Jurkat, Clone E6-1 (cell line): ENCODE measurements around the gene SMIM41.

ENCODE experiments used
- DNase-seq: peaks from one replicate; pipeline ENCODE4 v3.0.0-alpha.2; 2011; ENCODE audit warnings: low read depth, low spot score
- H3K4me3 ChIP-seq: 2 replicates; pipeline ENCODE4 v1.5.1; 2011; ENCODE audit warnings: mild to moderate bottlenecking, low read length, control low read depth, moderate library complexity

Gene SMIM41

DNA sequence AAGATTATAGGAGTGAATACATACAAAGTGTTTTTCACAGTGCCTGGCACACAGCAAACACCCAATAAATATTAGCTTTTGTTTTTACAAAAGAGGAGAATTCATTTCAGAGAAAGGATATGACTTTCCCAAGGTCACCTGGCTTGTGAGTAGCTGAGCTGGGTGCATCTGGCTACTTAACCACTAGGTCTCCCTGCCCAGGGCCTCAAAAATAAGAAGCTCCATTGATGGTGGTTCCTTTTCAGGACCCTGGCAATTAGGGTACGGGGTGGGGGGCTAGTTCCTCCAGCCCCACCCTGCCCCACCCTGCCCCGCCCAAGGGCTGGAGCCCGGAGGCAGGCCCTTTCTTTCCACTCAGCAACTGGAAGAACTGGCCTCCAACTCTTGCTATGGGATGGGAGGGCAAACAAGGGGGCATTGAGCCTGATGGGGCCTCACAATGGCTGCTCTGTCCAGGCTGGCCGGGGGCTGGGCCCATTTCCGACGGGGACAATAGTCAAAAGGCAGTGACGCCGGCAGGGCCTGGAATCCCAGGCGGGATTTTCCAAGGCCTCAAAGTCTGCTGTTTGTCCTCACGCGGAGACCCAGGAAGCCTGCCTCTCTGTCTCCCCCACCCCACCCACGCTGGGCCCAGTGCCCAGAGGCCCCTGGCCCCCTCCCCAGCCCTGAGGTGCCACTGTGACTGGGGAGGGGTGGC is 17.9 kb upstream of the SMIM41 start:
- H3K4me3 ChIP-seq = no peak overlapping the region
- DNase-seq = no peak

- no peak overlapping the region for H3K4me3 ChIP-seq
- DNase-seq = no peak
Measured at GRCh38 chr12:52062167-52063081, 17.1 kb upstream of the SMIM41 start.

DNA sequence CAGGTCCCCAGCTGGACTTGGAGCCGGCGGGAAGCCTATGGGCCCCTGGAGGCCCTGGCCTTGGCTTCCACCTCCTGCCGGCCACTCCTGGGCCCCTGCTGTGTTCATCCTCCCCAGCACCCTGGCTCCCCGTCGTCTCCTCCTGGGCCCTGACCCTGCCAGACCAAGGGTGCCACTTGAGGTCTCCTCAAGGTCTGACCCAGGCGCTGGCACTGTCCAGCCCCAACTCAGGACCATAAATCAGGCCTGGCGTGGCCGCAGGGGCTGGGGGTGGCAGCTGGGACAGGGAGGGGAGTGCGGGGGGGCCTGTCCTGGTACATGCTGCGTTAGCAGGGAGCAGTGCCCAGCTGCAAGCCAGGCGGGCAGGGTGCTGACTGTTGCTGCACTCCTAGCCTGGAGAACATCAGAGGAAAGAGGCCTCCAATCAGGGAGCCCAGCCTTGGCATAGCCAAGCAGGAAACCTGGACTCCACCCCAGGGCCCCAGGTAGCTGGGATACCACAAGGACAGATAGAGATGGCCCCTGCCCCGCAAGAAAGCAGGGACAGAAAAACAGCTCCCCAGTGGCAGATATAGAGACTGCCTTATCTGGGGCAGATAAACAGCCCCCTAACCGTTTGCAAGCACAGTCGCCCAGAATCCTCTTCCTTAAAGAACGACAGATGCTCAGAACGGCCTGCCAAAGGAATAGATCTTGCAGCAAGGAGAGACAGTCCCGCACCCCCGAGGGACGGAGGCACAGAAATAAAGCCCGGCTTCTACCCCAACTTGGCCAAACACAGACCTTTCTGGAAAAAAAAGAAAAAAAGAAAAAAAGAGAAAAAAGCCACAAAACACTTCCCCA is 16.2 kb upstream of the SMIM41 start:
- H3K4me3 ChIP-seq = no peak overlapping the region
- DNase-seq = no peak

DNA sequence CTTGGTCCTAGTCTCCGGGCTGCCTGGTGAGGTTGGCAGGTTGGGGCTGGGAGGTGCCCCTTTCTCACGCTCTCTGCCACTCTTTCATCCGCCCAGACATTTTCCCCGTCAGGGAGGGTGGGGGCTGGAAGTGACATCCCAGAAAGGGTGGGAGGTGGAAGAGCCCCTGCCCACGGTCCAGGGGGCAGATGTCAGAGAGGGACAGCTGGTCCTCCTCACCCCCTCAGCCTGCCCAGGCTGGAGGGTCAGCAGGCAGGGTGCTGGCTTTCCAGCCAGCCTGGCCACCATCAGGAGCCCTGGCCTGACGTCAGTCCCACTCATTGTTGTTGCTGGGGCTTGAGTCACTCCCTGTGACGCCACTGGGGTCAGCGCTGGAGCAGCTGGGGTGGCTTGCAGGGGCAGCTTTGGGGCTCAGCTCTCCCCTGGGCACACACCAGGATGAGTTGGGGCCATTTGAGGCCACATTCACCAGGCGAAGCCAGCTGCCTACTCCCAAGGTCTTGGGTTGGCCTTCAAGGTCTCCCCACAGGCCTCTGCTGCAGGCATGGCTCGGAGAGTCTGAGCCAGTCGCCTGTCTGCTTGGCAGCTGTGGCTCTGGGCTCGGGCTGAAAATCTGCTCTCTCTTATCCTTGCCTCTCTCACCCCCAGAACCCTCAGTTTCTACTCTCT is 15.4 kb upstream of the SMIM41 start:
- DNase-seq = no peak
- no peak overlapping the region for H3K4me3 ChIP-seq

- no peak for DNase-seq
- H3K4me3 ChIP-seq = no peak overlapping the region
Measured at GRCh38 chr12:52066346-52067080, 13.0 kb upstream of the SMIM41 start.

DNA sequence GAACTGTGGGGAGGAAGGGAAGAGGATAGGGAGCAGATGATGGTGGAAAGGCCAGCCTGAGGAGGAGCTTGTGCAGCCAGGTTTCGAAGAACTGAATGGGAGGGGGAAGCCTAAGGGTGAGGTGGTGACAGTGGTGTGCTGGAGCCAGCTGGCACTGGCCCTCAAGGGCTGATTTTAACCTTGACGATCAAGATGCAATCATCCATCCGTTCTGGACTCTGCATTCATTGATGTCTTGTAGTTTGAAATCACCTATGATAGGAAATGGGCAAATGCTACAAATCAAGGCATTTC is 12.5 kb upstream of the SMIM41 start:
- no peak for DNase-seq
- H3K4me3 ChIP-seq = no peak overlapping the region

GRCh38 chr12:52069327-52070184 is 9.9 kb upstream of the SMIM41 start, which contains the start of gene ATG101:
Gene ATG101 (plus strand): TSS chr12:52069978. CDS start chr12:52073651, 3,673 bp downstream.
- peak within 1 kb of the TSS; percentile 88 for H3K4me3 ChIP-seq
- peak; percentile 94 for DNase-seq

DNA sequence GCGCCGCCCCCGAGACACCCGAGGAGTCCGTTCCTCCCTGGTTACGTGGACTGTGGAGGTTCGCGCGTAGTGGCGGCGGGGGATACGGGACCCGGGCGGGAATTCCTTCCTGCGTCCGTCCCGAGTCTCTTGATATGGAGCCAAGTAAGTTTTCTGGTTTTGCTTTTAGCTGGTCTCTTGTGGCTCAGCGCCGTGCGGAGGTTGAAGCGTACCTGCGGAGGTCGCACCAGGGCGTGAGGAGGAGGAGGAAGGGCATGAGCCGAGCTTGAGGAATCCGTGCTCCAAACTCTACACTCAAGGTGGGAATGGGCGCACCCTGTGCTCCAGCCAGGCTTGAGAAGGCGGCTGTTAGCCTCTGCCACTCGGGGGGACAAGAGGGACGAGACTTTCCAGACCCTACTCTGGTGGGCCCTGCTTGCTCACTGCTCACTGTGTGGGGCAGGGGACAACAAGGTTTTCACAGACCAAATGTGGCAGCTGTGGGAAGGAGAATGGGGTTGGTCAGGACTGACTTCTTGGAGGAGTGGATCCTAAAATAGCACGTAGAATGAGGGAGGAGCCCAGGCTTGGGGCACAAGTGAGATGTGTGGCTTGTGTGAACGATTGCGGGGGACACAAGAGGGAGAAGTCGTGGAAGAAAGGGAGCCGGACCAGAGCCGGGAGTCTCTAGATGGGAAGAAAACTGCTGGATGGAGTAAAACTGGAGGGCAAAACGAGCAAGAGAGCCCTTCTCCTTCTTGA is 9.1 kb upstream of the SMIM41 start:
- peak overlapping the region; percentile 88 for H3K4me3 ChIP-seq
- no peak for DNase-seq

GRCh38 chr12:52073531-52074381 is 5.7 kb upstream of the SMIM41 start:
- H3K4me3 ChIP-seq = no peak overlapping the region
- no peak for DNase-seq

GRCh38 chr12:52074971-52075724 is 4.4 kb upstream of the SMIM41 start:
- no peak overlapping the region for H3K4me3 ChIP-seq
- DNase-seq = no peak

- DNase-seq = no peak
- no peak overlapping the region for H3K4me3 ChIP-seq
Measured at GRCh38 chr12:52076811-52077210, 2.7 kb upstream of the SMIM41 start.

GRCh38 chr12:52078276-52078675 is 1.2 kb upstream of the SMIM41 start:
- DNase-seq = no peak
- no peak overlapping the region for H3K4me3 ChIP-seq

DNA sequence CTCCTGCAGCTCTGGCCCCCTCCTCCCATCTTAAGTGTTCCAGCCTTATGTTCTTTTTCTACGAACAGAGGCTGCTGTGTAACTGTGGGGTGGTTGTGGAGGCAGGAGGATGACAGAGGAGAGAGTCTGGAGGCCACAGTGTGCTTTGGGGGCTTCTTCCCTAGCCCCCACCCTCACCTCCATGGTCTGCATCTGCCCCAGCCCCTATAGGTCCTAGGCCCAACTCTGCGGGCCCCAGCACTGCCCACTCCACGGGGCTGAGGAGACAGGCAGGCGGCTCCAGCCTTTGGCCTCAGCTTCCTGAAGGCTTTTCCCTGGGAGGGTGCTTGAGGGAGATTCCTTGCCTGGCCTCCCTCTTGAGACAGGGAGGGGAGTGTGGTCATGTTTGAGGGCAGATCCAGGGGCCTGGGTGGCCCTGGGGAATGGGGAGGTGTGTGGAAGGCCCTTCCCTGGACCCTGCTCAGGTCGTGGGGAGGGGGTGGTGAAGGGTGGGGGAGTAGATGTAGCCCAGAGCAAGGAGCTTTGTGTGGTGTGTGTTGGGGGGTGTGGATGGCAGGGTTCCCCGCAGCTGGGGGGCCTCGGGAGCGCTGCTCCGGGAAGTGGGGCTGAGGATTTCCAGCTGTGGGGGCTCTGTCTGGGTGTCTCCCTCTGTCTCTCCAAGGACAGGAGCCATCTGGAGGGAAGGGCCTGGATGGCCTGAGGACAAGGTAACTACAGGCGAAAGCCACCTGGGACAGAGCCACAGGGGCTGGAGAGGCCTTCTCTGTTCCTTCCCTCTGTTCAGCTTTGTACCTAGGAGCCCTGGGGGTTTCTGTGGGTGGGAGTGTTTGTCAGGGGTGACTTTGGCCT is 1.1 kb downstream of the SMIM41 start:
- no peak overlapping the region for H3K4me3 ChIP-seq

DNA sequence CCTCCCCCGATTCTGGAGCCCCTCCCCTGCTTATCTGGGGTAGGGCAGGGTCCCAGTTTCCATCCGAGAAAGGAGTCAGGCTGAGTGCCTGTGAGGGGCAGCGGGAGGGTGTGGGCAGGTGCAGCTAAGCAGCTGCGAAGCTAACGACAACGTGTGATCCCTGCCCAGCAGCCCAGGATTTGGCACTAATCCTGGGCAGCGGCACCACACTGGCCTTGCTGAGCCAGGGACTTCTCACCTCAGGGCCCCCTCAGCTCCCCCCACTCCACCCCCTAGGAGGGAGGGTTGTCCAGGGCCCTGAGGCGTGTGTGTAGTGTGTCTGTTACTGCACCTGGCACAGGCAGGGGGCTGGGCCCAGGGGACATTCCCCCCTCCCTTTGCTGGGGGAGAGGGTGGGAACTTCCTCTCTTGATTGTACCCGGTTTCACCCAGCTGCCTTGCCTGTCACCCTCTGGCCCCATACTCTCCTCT is 1.8 kb downstream of the SMIM41 start:
- peak; percentile 81 for DNase-seq
- peak overlapping the region; percentile 23 for H3K4me3 ChIP-seq

More for the DNA sequence above, 1.1 kb downstream of the SMIM41 start:
- no peak for DNase-seq
